ENCODE data around the gene TPTE2. TPM values are rescaled to one million over a fixed set of nuclear protein-coding genes. Genes with fewer than 3 reads are reported as not detected.

TPTE2 gene
- not detected in 2 replicates for total RNA-seq

GRCh38 chr13:19561127-19561582, at the start of gene TPTE2:
Gene TPTE2 (minus strand): TSS chr13:19561532. CDS start chr13:19503234, 58,298 bp downstream.

Other genes starting within 250 kb of the TPTE2 start
- 11.3 and 17.7 TPM in 2 replicates for gene MPHOSPH8, start 72.1 kb upstream of the TPTE2 start, total RNA-seq
- gene PSPC1, start 221.4 kb upstream of the TPTE2 start, total RNA-seq, result 27.5 and 59.0 TPM in 2 replicates